ENCODE results near the gene FN3KRP. TPM values are rescaled to one million over a fixed set of nuclear protein-coding genes. Genes with fewer than 3 reads are reported as not detected.

Gene FN3KRP
- total and polyA plus RNA-seq, 2 of the 13 experiments (the other 11 are each of a cell fraction or from before 2014, with no cell fraction given) = 22.4 to 28.2 TPM

GRCh38 chr17:82698065-82698973, 18.2 kb upstream of the FN3KRP start, which contains the start of gene RAB40B (continued):
- no peak; the same call in 1 of the 2 replicates for TF ChIP-seq PHF20 (CRISPR knock-in tag; IDR thresholded peaks at IDR 0.05)
- no peak for TF ChIP-seq TCF7 (IDR thresholded peaks at IDR 0.05; ENCODE audit: low read depth)
- TF ChIP-seq ZNF275 (CRISPR knock-in tag; IDR thresholded peaks at IDR 0.05; ENCODE audit: borderline replicate concordance) = no peak
- TF ChIP-seq HMGXB3 (CRISPR knock-in tag; IDR thresholded peaks at IDR 0.05; ENCODE audit: borderline replicate concordance) = no peak
- TF ChIP-seq SMAD1 (CRISPR knock-in tag; IDR thresholded peaks at IDR 0.05; ENCODE audit: borderline replicate concordance, low read depth) = no peak
- TF ChIP-seq ZNF382 (CRISPR knock-in tag; IDR thresholded peaks at IDR 0.05; ENCODE audit: borderline replicate concordance) = no peak
- no peak for TF ChIP-seq STAT6 (CRISPR knock-in tag; IDR thresholded peaks at IDR 0.05; ENCODE audit: borderline replicate concordance)
- no peak for TF ChIP-seq NPAS2 (CRISPR knock-in tag; IDR thresholded peaks at IDR 0.05; ENCODE audit: borderline replicate concordance)
- TF ChIP-seq TRAFD1 (CRISPR knock-in tag; IDR thresholded peaks at IDR 0.05; ENCODE audit: borderline replicate concordance) = no peak
- TF ChIP-seq ZNF577 (CRISPR knock-in tag; IDR thresholded peaks at IDR 0.05; ENCODE audit: borderline replicate concordance, low read depth) = no peak
- TF ChIP-seq HCFC1 (IDR thresholded peaks at IDR 0.05; ENCODE audit: low read depth, low read length) = no peak
- TF ChIP-seq ZBTB49 (CRISPR knock-in tag; IDR thresholded peaks at IDR 0.05; ENCODE audit: borderline replicate concordance) = no peak
- TF ChIP-seq ZFY (CRISPR knock-in tag; IDR thresholded peaks at IDR 0.05) = peak; percentile 78
- TF ChIP-seq ZNF740 (CRISPR knock-in tag; IDR thresholded peaks at IDR 0.05) = peak; percentile 82
